PFSK-1 (cell line): ENCODE results near the gene PDE3A.

Experiments
- FOXP2 ChIP-seq: optimal IDR thresholded peaks from 2 replicates; pipeline ENCODE3; 2011; ENCODE audit warnings: borderline replicate concordance, control low read depth, inconsistent platforms; ENCODE audit not compliant: insufficient read depth; ENCODE audit errors: extremely low read length, extremely low read depth
- POLR2AphosphoS5 ChIP-seq: IDR thresholded peaks from 2 replicates; pipeline ENCODE4 v1.6.1; 2012; ENCODE audit warnings: low read depth, mild to moderate bottlenecking, control low read depth, low read length, moderate library complexity
- SIN3A ChIP-seq: IDR thresholded peaks from 2 replicates; pipeline ENCODE4 v1.6.1; 2012; ENCODE audit warnings: mild to moderate bottlenecking, low read length, moderate library complexity, borderline replicate concordance; ENCODE audit not compliant: insufficient read depth
- TAF1 ChIP-seq: IDR thresholded peaks from 2 replicates; pipeline ENCODE4 v1.6.1; 2012; ENCODE audit warnings: low read length, control low read depth, borderline replicate concordance; ENCODE audit not compliant: insufficient read depth
- TF ChIP-seq, protein P1 (sequence below), 2 experiments: IDR thresholded peaks; 2 replicates each; pipeline versions ENCODE4 v1.6.1 to v1.8.0; 2011 to 2012; ENCODE audit warnings: low read depth in 2 of 2, low read length in 2 of 2, control low read depth in 1 of 2, inconsistent platforms in 1 of 2, mild to moderate bottlenecking in 1 of 2, moderate library complexity in 1 of 2; ENCODE audit not compliant: insufficient read depth in 1 of 2

PDE3A gene

DNA sequence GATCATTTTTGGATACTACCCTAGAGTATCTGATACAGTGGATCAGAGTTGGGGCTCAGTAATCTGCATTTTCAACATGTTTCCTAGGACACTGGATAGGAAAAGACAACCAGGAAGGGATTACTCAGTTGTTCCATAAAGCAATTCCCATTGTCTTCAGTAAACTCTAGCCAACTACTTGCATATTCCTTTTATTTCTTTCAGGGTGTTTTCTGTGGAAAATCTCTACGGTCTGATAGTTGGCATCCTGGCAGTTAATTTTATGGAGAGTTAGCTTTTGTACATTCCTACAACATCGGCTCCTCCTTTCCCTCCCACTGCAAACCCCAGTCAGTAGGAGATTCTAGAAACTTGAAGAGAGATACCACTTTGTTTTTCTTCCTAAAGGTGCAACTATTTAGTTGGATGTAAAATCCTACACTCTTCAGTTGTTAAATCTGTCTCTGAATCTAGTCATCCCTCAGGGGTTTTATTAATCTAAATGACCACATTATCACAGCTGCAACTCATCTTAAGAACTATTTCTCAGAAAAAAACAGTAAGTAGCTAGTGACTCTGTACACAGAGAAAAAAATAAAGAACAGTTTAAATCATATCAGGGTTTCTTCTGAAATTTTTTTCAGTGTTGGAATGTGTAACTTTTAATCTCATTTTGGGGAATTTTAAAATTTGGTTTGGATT lies 103.9 kb downstream of the PDE3A start:
- TF ChIP-seq SIN3A = no peak
- TF ChIP-seq FOXP2 = no peak

DNA sequence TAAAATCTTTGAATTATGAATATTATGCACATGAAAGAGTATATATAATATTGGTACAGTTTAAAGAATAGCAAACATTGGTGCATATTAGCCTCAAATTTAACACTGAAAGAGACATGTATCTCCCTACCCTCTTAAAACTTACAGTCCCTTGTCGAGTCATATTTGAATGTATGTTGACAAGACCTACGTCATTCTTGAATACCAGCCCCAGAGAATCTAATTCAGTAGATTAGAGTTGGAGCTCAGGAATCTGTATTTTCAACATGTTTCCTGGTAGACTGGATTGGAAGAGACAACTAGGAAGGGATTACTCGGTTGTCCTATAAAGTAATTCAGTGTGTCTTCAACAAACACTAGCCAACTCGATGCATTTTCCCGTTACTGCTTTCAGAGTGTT lies 104.8 kb downstream of the PDE3A start:
- TF ChIP-seq TAF1 = no peak
- TF ChIP-seq SIN3A = no peak
- TF ChIP-seq POLR2AphosphoS5 = no peak
- TF ChIP-seq FOXP2 = no peak

- TF ChIP-seq, protein P1, sequence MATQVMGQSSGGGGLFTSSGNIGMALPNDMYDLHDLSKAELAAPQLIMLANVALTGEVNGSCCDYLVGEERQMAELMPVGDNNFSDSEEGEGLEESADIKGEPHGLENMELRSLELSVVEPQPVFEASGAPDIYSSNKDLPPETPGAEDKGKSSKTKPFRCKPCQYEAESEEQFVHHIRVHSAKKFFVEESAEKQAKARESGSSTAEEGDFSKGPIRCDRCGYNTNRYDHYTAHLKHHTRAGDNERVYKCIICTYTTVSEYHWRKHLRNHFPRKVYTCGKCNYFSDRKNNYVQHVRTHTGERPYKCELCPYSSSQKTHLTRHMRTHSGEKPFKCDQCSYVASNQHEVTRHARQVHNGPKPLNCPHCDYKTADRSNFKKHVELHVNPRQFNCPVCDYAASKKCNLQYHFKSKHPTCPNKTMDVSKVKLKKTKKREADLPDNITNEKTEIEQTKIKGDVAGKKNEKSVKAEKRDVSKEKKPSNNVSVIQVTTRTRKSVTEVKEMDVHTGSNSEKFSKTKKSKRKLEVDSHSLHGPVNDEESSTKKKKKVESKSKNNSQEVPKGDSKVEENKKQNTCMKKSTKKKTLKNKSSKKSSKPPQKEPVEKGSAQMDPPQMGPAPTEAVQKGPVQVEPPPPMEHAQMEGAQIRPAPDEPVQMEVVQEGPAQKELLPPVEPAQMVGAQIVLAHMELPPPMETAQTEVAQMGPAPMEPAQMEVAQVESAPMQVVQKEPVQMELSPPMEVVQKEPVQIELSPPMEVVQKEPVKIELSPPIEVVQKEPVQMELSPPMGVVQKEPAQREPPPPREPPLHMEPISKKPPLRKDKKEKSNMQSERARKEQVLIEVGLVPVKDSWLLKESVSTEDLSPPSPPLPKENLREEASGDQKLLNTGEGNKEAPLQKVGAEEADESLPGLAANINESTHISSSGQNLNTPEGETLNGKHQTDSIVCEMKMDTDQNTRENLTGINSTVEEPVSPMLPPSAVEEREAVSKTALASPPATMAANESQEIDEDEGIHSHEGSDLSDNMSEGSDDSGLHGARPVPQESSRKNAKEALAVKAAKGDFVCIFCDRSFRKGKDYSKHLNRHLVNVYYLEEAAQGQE (IDR thresholded peaks at IDR 0.05; ENCODE audit: insufficient read depth in 1 of 2, low read depth in 2 of 2, low read length in 2 of 2) = no peak
- TF ChIP-seq POLR2AphosphoS5 (no peak), SIN3A (no peak)
Observed at GRCh38 chr12:20474016-20474415, 105.7 kb downstream of the PDE3A start.

DNA sequence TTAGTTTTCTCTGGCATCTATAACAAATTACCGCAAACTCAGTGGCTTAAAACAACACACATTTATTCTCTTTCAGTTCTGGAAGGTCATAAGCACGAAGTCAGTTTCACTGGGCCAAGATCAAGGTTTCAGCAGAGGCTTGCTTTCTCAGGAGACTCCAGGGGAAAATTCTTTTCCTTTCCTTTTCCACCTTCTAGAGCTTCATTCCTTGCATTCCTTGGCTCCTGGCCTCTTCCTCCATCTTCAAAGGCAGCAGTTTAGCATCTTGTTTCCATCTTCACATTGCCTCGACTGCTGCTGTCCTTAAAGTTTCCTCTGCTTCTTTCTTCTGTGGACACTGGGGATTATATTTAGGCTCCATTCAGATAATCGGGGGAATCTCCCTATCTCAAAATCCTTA lies 106.1 kb downstream of the PDE3A start:
- TF ChIP-seq FOXP2 (no peak), SIN3A (no peak), POLR2AphosphoS5 (no peak), TAF1 (no peak)
- TF ChIP-seq, protein P1 (IDR thresholded peaks at IDR 0.05; ENCODE audit: insufficient read depth in 1 of 2, low read depth in 2 of 2, low read length in 2 of 2) = no peak

- TF ChIP-seq SIN3A = no peak
- TF ChIP-seq FOXP2 = no peak
- TF ChIP-seq, protein P1 (IDR thresholded peaks at IDR 0.05; ENCODE audit: insufficient read depth in 1 of 2, low read depth in 2 of 2, low read length in 2 of 2) = no peak
- TF ChIP-seq POLR2AphosphoS5 = no peak
- no peak for TF ChIP-seq TAF1
Observed at GRCh38 chr12:20475542-20475941, 107.2 kb downstream of the PDE3A start.

GRCh38 chr12:20476551-20476950 lies 108.2 kb downstream of the PDE3A start:
- TF ChIP-seq FOXP2 (no peak), POLR2AphosphoS5 (no peak)
- TF ChIP-seq, protein P1 (IDR thresholded peaks at IDR 0.05; ENCODE audit: insufficient read depth in 1 of 2, low read depth in 2 of 2, low read length in 2 of 2) = no peak
